Activated B cell treated with CpG ODN at 0.5 μM for 24 hours (primary cell): Measurements from ENCODE around the gene MIP. TPM values are rescaled to one million over a fixed set of nuclear protein-coding genes. Genes with fewer than 3 reads are reported as not detected.

Experiments
- ATAC-seq: fragments of 200-7000 bp; cut with Tn5 transposase; one replicate; pipeline ENCODE4 v1.10.0; 2021; ENCODE audit warnings: low read depth, mild to moderate bottlenecking, moderate library complexity
- CTCF ChIA-PET: fragments of 350-600 bp; sonication (Branson Sonifier 250); formaldehyde crosslinking; loops from one replicate; lab custom pipeline; 2021; ENCODE audit warnings: antibody characterized with exemption; lab: Charles Lee
- POLR2A ChIA-PET: fragments of 350-600 bp; sonication (Branson Sonifier 250); formaldehyde crosslinking; loops from one replicate; lab custom pipeline; 2021; ENCODE audit warnings: antibody characterized with exemption; lab: Charles Lee
- DNase-seq: peaks from one replicate; pipeline ENCODE4 v3.0.0; 2022
- H3K27ac Mint-ChIP-seq: one replicate; pipeline ENCODE4 v1.8.0; 2020; ENCODE audit warnings: mixed read lengths
- H3K27me3 Mint-ChIP-seq: one replicate; pipeline ENCODE4 v1.8.0; 2021; ENCODE audit warnings: mixed read lengths
- H3K36me3 Mint-ChIP-seq: one replicate; pipeline ENCODE4 v1.8.0; 2021; ENCODE audit warnings: low read depth, mixed read lengths
- H3K4me1 Mint-ChIP-seq: one replicate; pipeline ENCODE4 v1.8.0; 2021; ENCODE audit warnings: mixed read lengths
- H3K4me3 Mint-ChIP-seq: one replicate; pipeline ENCODE4 v1.8.0; 2020; ENCODE audit warnings: mild to moderate bottlenecking, mixed read lengths
- H3K9me3 Mint-ChIP-seq: one replicate; pipeline ENCODE4 v1.8.0; 2020; ENCODE audit warnings: mixed read lengths
- CTCF ChIP-seq: fragments of 200-600 bp; IDR thresholded peaks from one replicate; pipeline ENCODE4 v1.8.0; 2022; ENCODE audit warnings: antibody characterized with exemption, mild to moderate bottlenecking
- intact Hi-C: fragments of 100-400 bp; cut with micrococcal nuclease; formaldehyde crosslinking; loops from one replicate; pipeline ENCODE4 v1.15.1; 2024
- total RNA-seq: library from RNA; stranded (reverse); gene quantifications from 2 replicates; pipeline ENCODE4 v1.2.3, GENCODE V29; 2022

MIP gene
- total RNA-seq, 1 donor from 2014 or later, result not detected

GRCh38 chr12:56417739-56418138, 36.7 kb downstream of the MIP start:
- Mint-ChIP-seq H3K4me3 (no peak overlapping the region), H3K9me3 (no peaks in the 10 kb centered on the region), H3K27ac (no peak overlapping the region), H3K4me1 (no peaks in the 10 kb centered on the region), H3K36me3 (peaks cover 58% of the 10 kb centered on the region), H3K27me3 (no peaks in the 10 kb centered on the region)
- intact Hi-C loops, result loop anchor here (5.0 kb wide), 1 partner anchor 40 kb away; no protein-coding TSS in a partner anchor
- no peak for TF ChIP-seq CTCF
- ChIA-PET CTCF (no interaction called here), POLR2A (interaction anchor here (0.7 kb wide), 1 partner anchor 23 kb away, joined by 3 read pairs; no protein-coding TSS in a partner anchor)
- no peak for DNase-seq
- ATAC-seq, result no peak

- POLR2A ChIA-PET, result interaction anchor here (0.7 kb wide), 1 partner anchor 34 kb away, joined by 4 read pairs; the partner anchor contains the start of gene TIMELESS
- no peaks in the 10 kb centered on the region for H3K27me3 Mint-ChIP-seq
- intact Hi-C loops, result no loop called here
Measured at GRCh38 chr12:56414401-56414800, 40.1 kb downstream of the MIP start.

GRCh38 chr12:56413392-56413791, 41.1 kb downstream of the MIP start:
- TF ChIP-seq CTCF, result no peak
- ChIA-PET POLR2A (no interaction called here), CTCF (no interaction called here)
- peaks cover 30% of the 10 kb centered on the region for H3K36me3 Mint-ChIP-seq
- H3K4me1 Mint-ChIP-seq, result no peaks in the 10 kb centered on the region
- ATAC-seq, result no peak
- no peak overlapping the region for H3K4me3 Mint-ChIP-seq
- intact Hi-C loops, result no loop called here
- no peaks in the 10 kb centered on the region for H3K9me3 Mint-ChIP-seq
- H3K27me3 Mint-ChIP-seq, result no peaks in the 10 kb centered on the region
- no peak overlapping the region for H3K27ac Mint-ChIP-seq
- DNase-seq, result no peak

More at GRCh38 chr12:56414401-56414800, 40.1 kb downstream of the MIP start:
- ATAC-seq (no peak), DNase-seq (no peak)
- no peaks in the 10 kb centered on the region for H3K4me1 Mint-ChIP-seq
- H3K27ac Mint-ChIP-seq, result peak overlapping the region; percentile 21
- TF ChIP-seq CTCF, result no peak
- H3K9me3 Mint-ChIP-seq, result no peaks in the 10 kb centered on the region
- CTCF ChIA-PET, result no interaction called here
- H3K4me3 Mint-ChIP-seq, result no peak overlapping the region
- peaks cover 34% of the 10 kb centered on the region for H3K36me3 Mint-ChIP-seq

GRCh38 chr12:56411781-56412639, 42.4 kb downstream of the MIP start:
- Mint-ChIP-seq H3K36me3 (peaks cover 18% of the 10 kb centered on the region), H3K27ac (no peak overlapping the region), H3K4me3 (no peak overlapping the region), H3K9me3 (no peaks in the 10 kb centered on the region), H3K27me3 (no peaks in the 10 kb centered on the region), H3K4me1 (no peaks in the 10 kb centered on the region)
- POLR2A ChIA-PET, result interaction anchor here (0.8 kb wide), 1 partner anchor 78 kb away, joined by 3 read pairs; the partner anchor contains the start of gene PAN2
- intact Hi-C loops, result no loop called here
- ATAC-seq (no peak), DNase-seq (no peak)
- no peak for TF ChIP-seq CTCF
- CTCF ChIA-PET, result no interaction called here

GRCh38 chr12:56410768-56411167, 43.7 kb downstream of the MIP start:
- H3K4me3 Mint-ChIP-seq, result no peak overlapping the region
- H3K36me3 Mint-ChIP-seq, result peaks cover 8% of the 10 kb centered on the region
- no peaks in the 10 kb centered on the region for H3K9me3 Mint-ChIP-seq
- no peaks in the 10 kb centered on the region for H3K4me1 Mint-ChIP-seq
- no peaks in the 10 kb centered on the region for H3K27me3 Mint-ChIP-seq
- ATAC-seq (no peak), DNase-seq (no peak)
- ChIA-PET CTCF (no interaction called here), POLR2A (no interaction called here)
- TF ChIP-seq CTCF, result no peak
- H3K27ac Mint-ChIP-seq, result no peak overlapping the region
- intact Hi-C loops, result no loop called here
